WI38 (cell line): ENCODE data around the gene ALOX5.

ENCODE experiments used
- H3K4me3 ChIP-seq: 2 replicates; pipeline ENCODE4 v1.5.1; 2011; ENCODE audit warnings: low read depth, mild to moderate bottlenecking, control low read depth, low read length
- CTCF ChIP-seq: IDR thresholded peaks from 2 replicates; pipeline ENCODE4 v1.5.1; 2012; ENCODE audit warnings: low read depth, mild to moderate bottlenecking, control low read depth, low read length

ALOX5 gene

GRCh38 chr10:45453639-45454255, 79.7 kb downstream of the ALOX5 start:
- no peak for TF ChIP-seq CTCF
- H3K4me3 ChIP-seq = no peak overlapping the region

GRCh38 chr10:45454262-45454661, 80.2 kb downstream of the ALOX5 start:
- H3K4me3 ChIP-seq = no peak overlapping the region
- no peak for TF ChIP-seq CTCF

GRCh38 chr10:45454859-45455258, 80.8 kb downstream of the ALOX5 start:
- no peak for TF ChIP-seq CTCF
- no peak overlapping the region for H3K4me3 ChIP-seq

GRCh38 chr10:45456233-45456632, 82.2 kb downstream of the ALOX5 start:
- no peak overlapping the region for H3K4me3 ChIP-seq
- no peak for TF ChIP-seq CTCF

GRCh38 chr10:45456822-45457221, 82.8 kb downstream of the ALOX5 start:
- TF ChIP-seq CTCF = no peak
- no peak overlapping the region for H3K4me3 ChIP-seq

GRCh38 chr10:45457487-45457886, 83.5 kb downstream of the ALOX5 start:
- no peak overlapping the region for H3K4me3 ChIP-seq
- TF ChIP-seq CTCF = no peak

- TF ChIP-seq CTCF = no peak
- no peak overlapping the region for H3K4me3 ChIP-seq
These were observed 86.3 kb downstream of the ALOX5 start for GRCh38 chr10:45460235-45460878.
